Large intestine (tissue), 3 donors: Measurements from ENCODE around the gene SYN1. TPM values are rescaled to one million over a fixed set of nuclear protein-coding genes. Genes with fewer than 3 reads are reported as not detected.
A peak's percentile ranks its signal among the peaks of the same experiment; 100 is the strongest.

Experiments
- DNase-seq, 2 donors: peaks; one replicate each; pipeline versions ENCODE4 v3.0.0 to v3.0.0-alpha.2; 2013
- H3K27ac ChIP-seq: one replicate; pipeline ENCODE4 v1.5.1; 2013; ENCODE audit warnings: low read length
- H3K27me3 ChIP-seq: 2 replicates; pipeline ENCODE4 v1.6.1; 2013; ENCODE audit warnings: low read length; ENCODE audit not compliant: control insufficient read depth, insufficient read depth
- H3K36me3 ChIP-seq: 2 replicates; pipeline ENCODE4 v1.6.1; 2013; ENCODE audit warnings: low read length; ENCODE audit not compliant: control insufficient read depth, insufficient read depth
- H3K4me1 ChIP-seq: one replicate; pipeline ENCODE4 v1.6.1; 2013; ENCODE audit warnings: low read length; ENCODE audit not compliant: control insufficient read depth, insufficient read depth
- H3K4me3 ChIP-seq: one replicate; pipeline ENCODE4 v1.5.1; 2013; ENCODE audit warnings: low read length
- H3K9me3 ChIP-seq: one replicate; pipeline ENCODE4 v1.6.1; 2013; ENCODE audit warnings: mild to moderate bottlenecking, low read depth, low read length, moderate library complexity; ENCODE audit not compliant: control insufficient read depth
- WGBS: methylation state at CpG from one replicate; pipeline ENCODE4 v1.1.5; 2013; ENCODE audit warnings: low lambda C conversion rate; ENCODE audit not compliant: insufficient coverage; 5-methylcytosine and 5-hydroxymethylcytosine counted together
- polyA plus RNA-seq: library from polyadenylated mRNA; unstranded; fragments of 120-200 nt; gene quantifications from one replicate; pipeline ENCODE4 v1.2.1, GENCODE V29; 2013

SYN1 gene
- polyA plus RNA-seq, 1 donor = 5.7 TPM

DNA sequence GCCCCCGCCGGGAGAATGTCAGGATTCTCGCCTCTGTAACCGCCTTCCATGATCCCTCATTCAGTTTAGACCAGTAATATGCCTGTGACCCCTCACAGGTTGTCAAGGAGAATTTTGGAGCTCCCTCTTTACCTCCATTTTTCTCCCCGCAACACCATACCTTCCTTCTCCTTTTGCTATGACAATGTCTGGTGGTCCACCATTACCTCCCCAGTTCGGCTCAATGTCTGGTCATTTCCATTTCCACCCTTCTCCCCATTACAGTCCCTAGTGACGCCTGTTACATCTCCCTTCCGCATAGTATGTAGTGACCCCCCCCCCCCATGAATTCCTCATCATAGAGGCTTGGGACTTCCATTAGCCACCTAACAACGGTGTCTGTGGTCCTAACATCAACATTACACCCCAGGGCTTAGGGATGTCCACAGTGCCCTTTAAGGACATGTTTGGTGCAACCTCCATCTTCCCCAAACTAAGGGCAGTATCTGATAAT lies 58.0 kb downstream of the SYN1 start:
- peak overlapping the region; percentile 85 for H3K4me3 ChIP-seq
- H3K27ac ChIP-seq = peak overlapping the region; percentile 99
- H3K27me3 ChIP-seq = no peaks in the 10 kb centered on the region
- no peaks in the 10 kb centered on the region for H3K9me3 ChIP-seq
- H3K4me1 ChIP-seq = peaks cover 4% of the 10 kb centered on the region
- DNase-seq = no peak
- H3K36me3 ChIP-seq = peaks cover 32% of the 10 kb centered on the region
- WGBS = no CpG with 5 or more reads among the region's 9 CpGs

DNA sequence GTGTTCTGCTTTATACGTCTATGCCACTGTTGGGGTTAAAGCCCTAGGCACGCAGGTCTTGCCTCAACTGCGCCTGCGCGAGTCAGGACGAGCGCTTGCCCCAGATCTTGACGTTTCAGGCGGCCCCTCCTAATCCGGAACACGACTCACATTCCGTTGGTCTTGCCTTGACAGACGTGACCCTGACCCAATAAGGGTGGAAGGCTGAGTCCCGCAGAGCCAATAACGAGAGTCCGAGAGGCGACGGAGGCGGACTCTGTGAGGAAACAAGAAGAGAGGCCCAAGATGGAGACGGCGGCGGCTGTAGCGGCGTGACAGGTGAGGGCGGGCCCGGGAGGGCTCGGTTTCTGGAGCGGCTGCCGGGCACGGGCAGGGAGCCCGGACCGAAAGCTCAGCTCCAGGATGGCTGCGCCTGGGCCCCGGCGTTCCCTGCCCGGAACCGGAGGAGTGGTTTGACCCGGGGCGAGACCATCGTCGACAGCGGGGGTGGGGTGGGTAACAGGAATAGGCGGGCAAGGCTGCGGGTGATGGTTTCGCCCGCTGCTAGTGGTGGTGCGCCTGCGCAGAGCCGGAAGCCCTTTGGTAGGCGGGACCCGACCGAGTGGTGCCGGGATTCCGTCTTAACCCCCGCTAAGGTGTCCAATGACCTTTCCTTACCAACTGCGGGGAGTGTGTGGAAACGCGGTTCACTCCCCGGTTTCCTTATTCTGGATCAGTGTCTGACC lies 58.6 kb downstream of the SYN1 start, which contains the start of gene ARAF:
Gene ARAF, plus strand, starts transcription at position 272 of the 725 bp plus-strand sequence. CDS start 1,763 bp downstream, outside the sequence.
- peak; percentile 98 to 99 for DNase-seq
- Histone ChIP-seq H3K36me3 (peaks cover 26% of the 10 kb centered on the region), H3K27ac (peak within 1 kb of the TSS; percentile 99), H3K27me3 (no peaks in the 10 kb centered on the region), H3K4me3 (peak within 1 kb of the TSS; percentile 85), H3K9me3 (no peaks in the 10 kb centered on the region), H3K4me1 (peaks cover 4% of the 10 kb centered on the region)
- no CpG with 5 or more reads among the region's 59 CpGs for WGBS

DNA sequence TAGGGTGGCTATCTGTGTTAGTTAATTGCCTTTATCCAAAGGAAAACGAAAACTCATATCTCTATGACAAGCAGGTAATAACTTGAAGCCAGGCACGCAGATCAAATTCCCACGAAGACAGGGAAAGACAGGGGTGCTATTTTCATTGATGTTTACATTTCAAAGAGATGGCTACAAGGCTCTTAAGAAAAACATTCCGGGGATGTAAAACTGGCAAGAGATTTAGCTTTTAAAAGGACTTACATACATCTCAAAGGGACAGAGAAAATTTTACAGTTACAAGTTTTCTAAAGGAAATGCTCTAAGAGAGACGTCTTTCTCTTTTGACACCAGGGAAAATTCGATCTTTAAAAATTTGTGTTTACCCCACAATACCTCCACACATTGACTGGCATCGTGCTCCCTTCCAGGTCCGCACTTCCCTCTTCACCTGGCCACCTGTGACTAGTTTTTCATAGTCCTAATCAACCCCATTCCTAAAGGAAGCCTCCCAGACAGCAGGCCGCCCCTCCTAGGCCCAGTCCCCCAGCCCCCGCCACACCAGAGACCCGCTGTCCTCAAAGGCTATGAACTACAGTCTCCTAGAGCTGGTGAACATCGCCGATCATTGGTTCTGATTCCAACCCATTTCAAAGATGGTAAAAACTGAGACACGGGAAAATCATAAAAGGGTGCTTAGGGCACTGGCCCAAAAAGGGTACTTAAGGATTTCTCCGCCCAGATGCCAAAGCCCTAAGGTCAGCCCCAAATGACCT lies 59.3 kb downstream of the SYN1 start:
- DNase-seq = peak in 1 of 2 donors; percentile 22
- 0% methylated on average over 1 of the region's 15 CpGs for WGBS
- Histone ChIP-seq H3K9me3 (no peaks in the 10 kb centered on the region), H3K4me1 (peaks cover 4% of the 10 kb centered on the region), H3K36me3 (peaks cover 26% of the 10 kb centered on the region), H3K27ac (peak overlapping the region; percentile 99), H3K27me3 (no peaks in the 10 kb centered on the region), H3K4me3 (peak overlapping the region; percentile 85)

DNA sequence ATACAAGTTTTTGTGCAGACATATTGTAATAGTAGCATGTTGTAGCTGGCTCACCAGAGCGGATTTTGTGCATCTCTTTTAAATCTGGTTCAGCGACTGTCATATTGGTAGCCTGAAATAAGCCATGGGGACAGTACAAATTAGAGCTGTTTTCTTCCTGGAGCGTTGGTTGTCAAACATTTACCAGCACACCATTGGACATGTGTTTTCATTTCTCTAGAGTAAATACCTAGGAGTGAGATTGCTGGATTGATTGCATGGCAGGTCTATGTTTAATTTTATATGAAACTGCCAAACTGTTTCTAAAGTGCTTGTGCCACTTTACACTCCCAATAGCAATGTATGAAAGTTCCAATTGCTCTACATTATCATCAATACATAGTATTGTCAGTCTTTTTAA lies 61.2 kb downstream of the SYN1 start:
- no peak overlapping the region for H3K27ac ChIP-seq
- H3K4me1 ChIP-seq = peaks cover 4% of the 10 kb centered on the region
- no peak overlapping the region for H3K4me3 ChIP-seq
- no peaks in the 10 kb centered on the region for H3K9me3 ChIP-seq
- DNase-seq = no peak
- no CpG with 5 or more reads among the region's 3 CpGs for WGBS
- no peaks in the 10 kb centered on the region for H3K27me3 ChIP-seq
- peaks cover 10% of the 10 kb centered on the region for H3K36me3 ChIP-seq

DNA sequence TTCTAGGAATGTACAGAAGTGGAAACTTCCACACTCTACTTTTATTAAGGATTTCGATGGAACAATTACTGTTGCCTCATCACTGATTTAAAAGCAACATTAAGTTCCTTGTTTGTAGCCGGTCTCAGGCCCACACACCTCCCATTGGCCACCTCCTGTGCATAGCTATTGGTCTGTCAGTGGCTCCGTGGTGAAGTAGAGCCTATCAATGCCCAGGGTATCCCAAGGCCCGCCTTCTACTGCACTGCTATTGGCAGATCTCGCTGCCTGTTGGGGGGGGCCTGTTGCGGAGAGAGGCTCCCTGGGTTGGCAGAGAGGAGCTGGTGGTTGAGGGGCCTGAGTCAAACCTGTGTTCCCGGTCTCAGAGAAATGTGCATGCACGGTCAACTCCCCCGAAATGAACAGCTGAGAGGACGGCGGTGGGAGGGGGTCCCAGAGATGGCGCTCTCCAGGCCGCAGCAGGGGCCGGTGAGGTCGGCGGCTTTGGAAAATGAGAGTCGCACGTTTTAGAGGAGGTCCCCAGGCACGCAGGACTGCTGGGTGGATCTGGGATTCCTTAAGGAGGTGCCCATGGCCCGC lies 63.5 kb downstream of the SYN1 start:
- Histone ChIP-seq H3K27me3 (no peaks in the 10 kb centered on the region), H3K27ac (peak overlapping the region; percentile 86), H3K4me1 (no peaks in the 10 kb centered on the region), H3K9me3 (no peaks in the 10 kb centered on the region), H3K36me3 (no peaks in the 10 kb centered on the region), H3K4me3 (peak overlapping the region; percentile 69)
- peak; percentile 86 to 91 for DNase-seq
- WGBS = no CpG with 5 or more reads among the region's 20 CpGs

DNA sequence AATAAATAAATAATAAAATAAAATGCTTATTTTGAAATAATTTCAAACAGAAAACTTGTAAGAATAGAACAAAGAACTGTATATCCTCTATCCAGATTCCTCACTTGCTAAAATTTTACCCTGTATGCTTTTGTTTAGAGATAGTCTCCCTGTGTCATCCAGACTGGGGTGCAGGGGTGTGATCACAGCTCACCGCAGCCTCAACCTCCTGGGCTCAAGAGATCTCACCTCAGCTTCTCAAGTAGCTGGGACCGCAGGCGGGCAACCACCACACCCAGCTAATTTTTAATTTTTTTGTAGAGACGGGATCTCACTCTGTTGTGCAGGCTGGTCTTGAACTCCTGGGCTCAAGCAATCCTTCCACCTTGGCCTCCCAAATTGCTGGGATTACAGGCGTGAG lies 76.2 kb downstream of the SYN1 start:
- WGBS = no CpG with 5 or more reads among the region's 5 CpGs
- no peaks in the 10 kb centered on the region for H3K36me3 ChIP-seq
- no peaks in the 10 kb centered on the region for H3K4me1 ChIP-seq
- no peak overlapping the region for H3K4me3 ChIP-seq
- H3K27ac ChIP-seq = no peak overlapping the region
- H3K27me3 ChIP-seq = no peaks in the 10 kb centered on the region
- no peaks in the 10 kb centered on the region for H3K9me3 ChIP-seq
- no peak for DNase-seq

DNA sequence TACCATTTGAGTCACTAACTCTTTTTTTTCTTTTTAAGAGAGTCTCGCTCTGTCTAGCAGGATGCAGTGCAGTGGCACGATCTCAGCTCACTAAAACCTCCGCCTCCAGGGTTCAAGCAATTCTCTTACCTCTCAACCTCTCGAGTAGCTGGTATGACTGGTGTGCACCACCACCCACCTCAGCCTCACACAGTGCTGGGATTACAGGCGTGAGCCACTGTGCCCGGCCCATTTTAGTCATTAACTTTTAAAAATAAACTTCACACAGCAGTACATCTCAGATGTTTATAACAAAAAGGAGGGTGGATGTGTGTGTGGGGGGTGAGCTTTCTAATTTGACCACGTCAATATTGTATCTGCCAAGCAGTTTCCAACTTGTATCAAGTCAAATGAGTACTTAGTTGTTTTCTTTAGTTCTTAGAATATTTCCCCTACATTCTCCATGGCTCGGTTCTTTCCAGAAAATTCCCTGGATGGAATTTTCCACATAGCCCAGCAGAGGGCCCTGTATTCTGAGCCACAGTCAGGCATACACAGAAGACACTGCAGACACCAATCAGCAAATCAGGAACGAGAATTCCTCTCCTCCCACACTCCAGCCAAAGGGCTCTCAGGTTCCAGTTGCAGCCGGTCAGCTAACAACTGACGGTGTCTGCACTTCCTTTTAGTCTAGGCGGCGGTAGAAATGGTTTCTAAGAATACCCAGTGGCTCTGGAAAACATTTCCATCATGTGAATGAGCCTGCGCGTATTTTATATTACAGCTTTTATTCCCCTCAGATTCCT lies 78.7 kb downstream of the SYN1 start:
- no CpG with 5 or more reads among the region's 15 CpGs for WGBS
- no peaks in the 10 kb centered on the region for H3K36me3 ChIP-seq

DNA sequence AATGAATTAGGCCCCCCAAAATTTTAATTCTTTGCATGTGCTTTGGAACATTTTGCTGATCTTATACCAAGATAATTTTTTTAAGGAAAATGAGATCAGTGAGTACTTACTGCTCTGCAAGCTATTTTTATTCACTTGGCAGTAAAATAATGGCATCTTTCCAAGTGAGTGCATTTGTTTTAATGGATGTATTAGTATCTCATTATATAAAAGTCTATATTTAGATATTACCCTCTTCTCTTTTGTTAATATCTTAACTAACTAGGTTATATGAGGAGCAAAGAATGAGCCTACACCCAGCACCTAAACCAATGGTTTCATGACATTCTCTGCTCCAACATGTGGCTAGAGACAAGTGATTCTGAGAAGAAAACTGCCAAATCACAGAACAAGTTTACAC lies 79.8 kb downstream of the SYN1 start:
- no peak for DNase-seq
- no peak overlapping the region for H3K27ac ChIP-seq

More for the DNA sequence above, 78.7 kb downstream of the SYN1 start:
- Histone ChIP-seq H3K9me3 (no peaks in the 10 kb centered on the region), H3K4me1 (no peaks in the 10 kb centered on the region), H3K27me3 (no peaks in the 10 kb centered on the region), H3K27ac (peak overlapping the region; percentile 65), H3K4me3 (no peak overlapping the region)
- DNase-seq = peak; percentile 83 to 88

DNA sequence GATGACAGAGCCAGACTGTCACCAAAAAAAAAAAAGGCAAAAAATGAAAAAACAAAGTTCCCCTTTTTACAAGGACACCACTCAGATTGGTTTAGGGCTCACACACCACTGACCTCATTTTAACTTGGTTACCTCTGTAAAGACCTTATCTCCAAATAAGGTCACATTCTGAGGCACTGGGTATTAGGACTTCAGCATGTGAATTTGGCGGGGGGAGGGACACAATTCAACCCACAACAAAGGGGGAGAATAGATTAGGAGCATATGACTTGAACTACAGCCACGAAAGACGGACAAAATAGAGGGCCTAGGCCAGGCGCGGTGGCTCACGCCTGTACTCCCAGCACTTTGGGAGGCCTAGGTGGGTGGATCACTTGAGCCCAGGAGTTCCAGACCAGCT lies 89.6 kb downstream of the SYN1 start:
- no peak overlapping the region for H3K27ac ChIP-seq
- DNase-seq = no peak
- no peaks in the 10 kb centered on the region for H3K27me3 ChIP-seq
- H3K9me3 ChIP-seq = no peaks in the 10 kb centered on the region
- WGBS = no CpG with 5 or more reads among the region's 6 CpGs
- H3K4me3 ChIP-seq = no peak overlapping the region
- H3K36me3 ChIP-seq = no peaks in the 10 kb centered on the region
- H3K4me1 ChIP-seq = no peaks in the 10 kb centered on the region

More for the DNA sequence above, 79.8 kb downstream of the SYN1 start:
- Histone ChIP-seq H3K4me1 (no peaks in the 10 kb centered on the region), H3K9me3 (no peaks in the 10 kb centered on the region), H3K4me3 (no peak overlapping the region), H3K27me3 (no peaks in the 10 kb centered on the region), H3K36me3 (no peaks in the 10 kb centered on the region)

DNA sequence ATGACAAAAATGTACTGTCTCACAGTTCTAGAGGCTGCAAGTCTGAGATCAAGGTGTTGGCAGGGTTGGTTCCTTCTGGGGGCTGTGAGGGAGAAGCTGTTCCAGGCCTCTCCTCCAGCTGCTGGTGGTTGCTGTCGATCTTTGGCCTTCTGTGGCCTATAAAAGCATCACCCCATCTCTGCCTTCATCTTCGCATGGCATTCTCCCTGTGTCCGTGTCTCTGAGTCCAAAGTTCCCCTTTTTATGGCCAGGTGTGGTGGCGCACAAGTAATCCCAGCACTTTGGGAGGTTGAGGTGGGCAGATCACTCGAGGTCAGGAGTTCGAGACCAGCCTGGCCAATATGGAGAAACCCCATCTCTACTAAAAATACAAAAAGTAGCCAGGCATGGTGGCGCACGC lies 90.1 kb downstream of the SYN1 start:
- no peaks in the 10 kb centered on the region for H3K36me3 ChIP-seq
- no peaks in the 10 kb centered on the region for H3K4me1 ChIP-seq
- no peaks in the 10 kb centered on the region for H3K27me3 ChIP-seq
- WGBS = no CpG with 5 or more reads among the region's 8 CpGs
- no peak overlapping the region for H3K27ac ChIP-seq
- H3K9me3 ChIP-seq = no peaks in the 10 kb centered on the region
- peak; percentile 23 to 50 for DNase-seq
- H3K4me3 ChIP-seq = no peak overlapping the region
